ENCODE measurements around the gene TMCO1.

TMCO1 gene

GRCh38 chr1:165679282-165680036, 89.2 kb downstream of the TMCO1 start:
- H3K4me3 ChIP-seq (ENCODE audit: control insufficient read depth, low read depth, low read length): no peak overlapping the region
- no peak for DNase-seq (ENCODE audit: low read depth)
- no peak for TF ChIP-seq CTCF (IDR thresholded peaks at IDR 0.05; ENCODE audit: control insufficient read depth, insufficient read depth, low read depth, low read length, missing control alignments)

- no peak overlapping the region for H3K4me3 ChIP-seq (ENCODE audit: control insufficient read depth, low read depth, low read length)
- no peak for DNase-seq (ENCODE audit: low read depth)
- no peak for TF ChIP-seq CTCF (IDR thresholded peaks at IDR 0.05; ENCODE audit: control insufficient read depth, insufficient read depth, low read depth, low read length, missing control alignments)
These were observed 90.2 kb downstream of the TMCO1 start for GRCh38 chr1:165678509-165678908.
